ENCODE results near the gene SECTM1. TPM values are rescaled to one million over a fixed set of nuclear protein-coding genes. Genes with fewer than 3 reads are reported as not detected.

The SECTM1 gene
- total and polyA plus RNA-seq, 9 of the 15 experiments (the other 6 are each of a cell fraction or from before 2014, with no cell fraction given), result 0.11 to 0.46 (median 0.18) TPM; not detected in 6

DNA sequence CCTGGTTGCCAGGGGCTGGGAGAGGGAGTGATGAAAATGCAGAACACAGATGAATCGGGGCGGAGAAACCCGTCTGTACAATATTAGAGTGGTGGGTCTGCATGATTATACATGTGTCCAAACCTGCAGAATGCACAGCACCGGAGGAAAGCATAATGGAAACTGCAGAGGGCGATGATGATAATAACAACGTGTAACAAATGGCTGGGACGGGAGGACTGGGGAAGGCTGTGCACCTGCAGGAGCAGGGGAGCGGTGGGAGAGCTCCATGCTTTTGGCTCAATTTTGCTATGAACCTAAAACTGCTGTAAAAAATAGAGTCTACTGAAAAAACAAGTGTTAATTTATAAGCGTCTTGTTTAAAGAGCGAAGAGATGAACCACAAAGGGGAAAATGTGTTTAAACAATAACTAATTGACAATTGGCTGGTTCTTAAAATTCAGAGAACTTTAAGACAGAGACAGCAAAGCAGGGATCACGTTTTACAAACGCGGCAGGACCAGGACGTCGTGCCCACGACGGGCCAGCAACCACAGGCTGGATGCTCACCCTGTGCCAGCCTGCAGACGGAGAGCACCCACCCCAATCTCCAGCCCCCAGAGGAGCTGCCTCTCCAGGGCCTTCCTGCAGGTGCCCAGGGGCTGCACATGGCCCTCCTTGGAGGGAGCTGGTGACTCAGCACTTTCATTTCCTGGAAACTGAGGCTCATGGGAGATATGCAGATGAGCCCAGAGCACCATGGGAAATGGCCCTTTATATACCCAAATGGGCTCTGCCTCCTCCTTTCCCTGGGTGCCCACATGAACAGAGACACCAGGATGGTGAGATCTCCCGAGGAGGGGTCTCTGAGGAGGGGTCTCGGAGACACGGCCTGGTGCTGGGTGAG, 25.1 kb upstream of the SECTM1 start, which contains the start of gene TEX19 (continued):
- TF ChIP-seq, protein P1, sequence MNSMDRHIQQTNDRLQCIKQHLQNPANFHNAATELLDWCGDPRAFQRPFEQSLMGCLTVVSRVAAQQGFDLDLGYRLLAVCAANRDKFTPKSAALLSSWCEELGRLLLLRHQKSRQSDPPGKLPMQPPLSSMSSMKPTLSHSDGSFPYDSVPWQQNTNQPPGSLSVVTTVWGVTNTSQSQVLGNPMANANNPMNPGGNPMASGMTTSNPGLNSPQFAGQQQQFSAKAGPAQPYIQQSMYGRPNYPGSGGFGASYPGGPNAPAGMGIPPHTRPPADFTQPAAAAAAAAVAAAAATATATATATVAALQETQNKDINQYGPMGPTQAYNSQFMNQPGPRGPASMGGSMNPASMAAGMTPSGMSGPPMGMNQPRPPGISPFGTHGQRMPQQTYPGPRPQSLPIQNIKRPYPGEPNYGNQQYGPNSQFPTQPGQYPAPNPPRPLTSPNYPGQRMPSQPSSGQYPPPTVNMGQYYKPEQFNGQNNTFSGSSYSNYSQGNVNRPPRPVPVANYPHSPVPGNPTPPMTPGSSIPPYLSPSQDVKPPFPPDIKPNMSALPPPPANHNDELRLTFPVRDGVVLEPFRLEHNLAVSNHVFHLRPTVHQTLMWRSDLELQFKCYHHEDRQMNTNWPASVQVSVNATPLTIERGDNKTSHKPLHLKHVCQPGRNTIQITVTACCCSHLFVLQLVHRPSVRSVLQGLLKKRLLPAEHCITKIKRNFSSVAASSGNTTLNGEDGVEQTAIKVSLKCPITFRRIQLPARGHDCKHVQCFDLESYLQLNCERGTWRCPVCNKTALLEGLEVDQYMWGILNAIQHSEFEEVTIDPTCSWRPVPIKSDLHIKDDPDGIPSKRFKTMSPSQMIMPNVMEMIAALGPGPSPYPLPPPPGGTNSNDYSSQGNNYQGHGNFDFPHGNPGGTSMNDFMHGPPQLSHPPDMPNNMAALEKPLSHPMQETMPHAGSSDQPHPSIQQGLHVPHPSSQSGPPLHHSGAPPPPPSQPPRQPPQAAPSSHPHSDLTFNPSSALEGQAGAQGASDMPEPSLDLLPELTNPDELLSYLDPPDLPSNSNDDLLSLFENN (IDR thresholded peaks at IDR 0.05; ENCODE audit: low read depth in 2 of 2, low read length in 2 of 2), result no peak
- 0 out of 2 replicates have a peak, but pooled peaks have one; percentile 15 for TF ChIP-seq STAT5A (IDR thresholded peaks at IDR 0.05; ENCODE audit: borderline replicate concordance, low read length)
- TF ChIP-seq PRMT5 (CRISPR knock-in tag; IDR thresholded peaks at IDR 0.05), result no peak
- no peak for TF ChIP-seq CHD4 (IDR thresholded peaks at IDR 0.05; ENCODE audit: insufficient read depth, insufficient replicate concordance, low read depth, low read length, poor library complexity, severe bottlenecking)
- TF ChIP-seq ZNF444 (CRISPR knock-in tag; IDR thresholded peaks at IDR 0.05), result no peak
- no peak for TF ChIP-seq ARID2 (IDR thresholded peaks at IDR 0.05)
- TF ChIP-seq, protein P2, sequence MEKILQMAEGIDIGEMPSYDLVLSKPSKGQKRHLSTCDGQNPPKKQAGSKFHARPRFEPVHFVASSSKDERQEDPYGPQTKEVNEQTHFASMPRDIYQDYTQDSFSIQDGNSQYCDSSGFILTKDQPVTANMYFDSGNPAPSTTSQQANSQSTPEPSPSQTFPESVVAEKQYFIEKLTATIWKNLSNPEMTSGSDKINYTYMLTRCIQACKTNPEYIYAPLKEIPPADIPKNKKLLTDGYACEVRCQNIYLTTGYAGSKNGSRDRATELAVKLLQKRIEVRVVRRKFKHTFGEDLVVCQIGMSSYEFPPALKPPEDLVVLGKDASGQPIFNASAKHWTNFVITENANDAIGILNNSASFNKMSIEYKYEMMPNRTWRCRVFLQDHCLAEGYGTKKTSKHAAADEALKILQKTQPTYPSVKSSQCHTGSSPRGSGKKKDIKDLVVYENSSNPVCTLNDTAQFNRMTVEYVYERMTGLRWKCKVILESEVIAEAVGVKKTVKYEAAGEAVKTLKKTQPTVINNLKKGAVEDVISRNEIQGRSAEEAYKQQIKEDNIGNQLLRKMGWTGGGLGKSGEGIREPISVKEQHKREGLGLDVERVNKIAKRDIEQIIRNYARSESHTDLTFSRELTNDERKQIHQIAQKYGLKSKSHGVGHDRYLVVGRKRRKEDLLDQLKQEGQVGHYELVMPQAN (IDR thresholded peaks at IDR 0.05; ENCODE audit: borderline replicate concordance), result peak; percentile 57; the same call in 1 of the 2 replicates
- TF ChIP-seq NFIC (IDR thresholded peaks at IDR 0.05), result no peak
- TF ChIP-seq, protein P3, sequence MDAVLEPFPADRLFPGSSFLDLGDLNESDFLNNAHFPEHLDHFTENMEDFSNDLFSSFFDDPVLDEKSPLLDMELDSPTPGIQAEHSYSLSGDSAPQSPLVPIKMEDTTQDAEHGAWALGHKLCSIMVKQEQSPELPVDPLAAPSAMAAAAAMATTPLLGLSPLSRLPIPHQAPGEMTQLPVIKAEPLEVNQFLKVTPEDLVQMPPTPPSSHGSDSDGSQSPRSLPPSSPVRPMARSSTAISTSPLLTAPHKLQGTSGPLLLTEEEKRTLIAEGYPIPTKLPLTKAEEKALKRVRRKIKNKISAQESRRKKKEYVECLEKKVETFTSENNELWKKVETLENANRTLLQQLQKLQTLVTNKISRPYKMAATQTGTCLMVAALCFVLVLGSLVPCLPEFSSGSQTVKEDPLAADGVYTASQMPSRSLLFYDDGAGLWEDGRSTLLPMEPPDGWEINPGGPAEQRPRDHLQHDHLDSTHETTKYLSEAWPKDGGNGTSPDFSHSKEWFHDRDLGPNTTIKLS (IDR thresholded peaks at IDR 0.05; ENCODE audit: borderline replicate concordance, low read depth), result peak; percentile 78; the same call in 1 of the 2 replicates
- TF ChIP-seq FOXJ2 (tag; IDR thresholded peaks at IDR 0.05), result no peak
- no peak for TF ChIP-seq MTF1 (CRISPR knock-in tag; IDR thresholded peaks at IDR 0.05; ENCODE audit: borderline replicate concordance)
- no peak for TF ChIP-seq SRSF7 (optimal IDR thresholded peaks at IDR 0.05; ENCODE audit: low read depth, low read length)
- TF ChIP-seq FOXA3 (CRISPR knock-in tag; conservative IDR thresholded peaks at IDR 0.05 in 1 of 2, IDR thresholded peaks at IDR 0.05 in 1 of 2), result no peak
- TF ChIP-seq PTBP1 (IDR thresholded peaks at IDR 0.05; ENCODE audit: low read depth, low read length), result no peak
- TF ChIP-seq ZNF282 (CRISPR knock-in tag; IDR thresholded peaks at IDR 0.05), result peak; percentile 75
- TF ChIP-seq ILF3 (IDR thresholded peaks at IDR 0.05; ENCODE audit: borderline replicate concordance), result no peak
- peak; percentile 90 for TF ChIP-seq MYC (IDR thresholded peaks at IDR 0.05; ENCODE audit: low read depth, low read length)
- no peak for TF ChIP-seq MYC (CRISPR knock-in tag; IDR thresholded peaks at IDR 0.05; ENCODE audit: borderline replicate concordance, low read depth)
- peak; percentile 47; the same call in 1 of the 2 replicates for TF ChIP-seq NR2C2 (CRISPR knock-in tag; IDR thresholded peaks at IDR 0.05)
- TF ChIP-seq NR2C2 (tag; IDR thresholded peaks at IDR 0.05), result no peak
